ENCODE results near the gene KRTAP10-7.

GRCh38 chr21:44639331-44639655 is 38.9 kb downstream of the KRTAP10-7 start:
- TF ChIP-seq CTCF (conservative IDR thresholded peaks at IDR 0.05 in 1 of 2, IDR thresholded peaks at IDR 0.05 in 1 of 2; ENCODE audit: extremely low read depth in 1 of 2, insufficient read depth in 1 of 2, low read depth in 1 of 2, low read length in 2 of 2) (no peak), EZH2 (IDR thresholded peaks at IDR 0.05; ENCODE audit: borderline replicate concordance, low read length) (no peak)

All from mammary epithelial cell (primary cell).